ENCODE measurements around the gene AFG3L2. TPM values are rescaled to one million over a fixed set of nuclear protein-coding genes. Genes with fewer than 3 reads are reported as not detected.

Gene AFG3L2
- total and polyA plus RNA-seq, 10 donors: 16.0 to 42.4 (median 33.9) TPM

- DNase-seq: no peak
- Histone ChIP-seq H3K4me1 (peaks cover 12 to 60% (median 40%) of the 10 kb centered on the region in 6 donors), H3K36me3 (peaks cover 0 to 32% (median 3%) of the 10 kb centered on the region in 6 donors), H3K4me3 (no peak overlapping the region), H3K27me3 (replicated peaks in 1 of 7) (peaks cover 0 to 22% (median 6%) of the 10 kb centered on the region in 7 donors), H3K27ac (no peak overlapping the region), H3K9me3 (peaks cover 4 to 20% (median 17%) of the 10 kb centered on the region in 8 donors)
- intact Hi-C loops (cut with DNase I; ENCODE audit: low total_unique reads): no loop called here
- TF ChIP-seq POLR2AphosphoS5 (IDR thresholded peaks at IDR 0.05): no peak
- no peak for TF ChIP-seq POLR2A (IDR thresholded peaks at IDR 0.05)
These were observed 64.1 kb downstream of the AFG3L2 start for GRCh38 chr18:12312976-12313375.

GRCh38 chr18:12310762-12311161, 66.3 kb downstream of the AFG3L2 start:
- intact Hi-C loops (cut with DNase I; ENCODE audit: low total_unique reads): no loop called here
- Histone ChIP-seq H3K4me1 (peaks cover 9 to 65% (median 40%) of the 10 kb centered on the region in 6 donors), H3K36me3 (peaks cover 0 to 32% (median 3%) of the 10 kb centered on the region in 6 donors), H3K27ac (no peak overlapping the region), H3K9me3 (peaks cover 4 to 20% (median 17%) of the 10 kb centered on the region in 8 donors), H3K27me3 (replicated peaks in 1 of 7) (peaks cover 0 to 45% (median 7%) of the 10 kb centered on the region in 7 donors), H3K4me3 (no peak overlapping the region)
- no peak for DNase-seq
- 90 to 96% (median 95%) methylated on average over 6 of the region's 6 CpGs for WGBS, 5 donors
- no peak for TF ChIP-seq POLR2A (IDR thresholded peaks at IDR 0.05)
- TF ChIP-seq, protein P1, sequence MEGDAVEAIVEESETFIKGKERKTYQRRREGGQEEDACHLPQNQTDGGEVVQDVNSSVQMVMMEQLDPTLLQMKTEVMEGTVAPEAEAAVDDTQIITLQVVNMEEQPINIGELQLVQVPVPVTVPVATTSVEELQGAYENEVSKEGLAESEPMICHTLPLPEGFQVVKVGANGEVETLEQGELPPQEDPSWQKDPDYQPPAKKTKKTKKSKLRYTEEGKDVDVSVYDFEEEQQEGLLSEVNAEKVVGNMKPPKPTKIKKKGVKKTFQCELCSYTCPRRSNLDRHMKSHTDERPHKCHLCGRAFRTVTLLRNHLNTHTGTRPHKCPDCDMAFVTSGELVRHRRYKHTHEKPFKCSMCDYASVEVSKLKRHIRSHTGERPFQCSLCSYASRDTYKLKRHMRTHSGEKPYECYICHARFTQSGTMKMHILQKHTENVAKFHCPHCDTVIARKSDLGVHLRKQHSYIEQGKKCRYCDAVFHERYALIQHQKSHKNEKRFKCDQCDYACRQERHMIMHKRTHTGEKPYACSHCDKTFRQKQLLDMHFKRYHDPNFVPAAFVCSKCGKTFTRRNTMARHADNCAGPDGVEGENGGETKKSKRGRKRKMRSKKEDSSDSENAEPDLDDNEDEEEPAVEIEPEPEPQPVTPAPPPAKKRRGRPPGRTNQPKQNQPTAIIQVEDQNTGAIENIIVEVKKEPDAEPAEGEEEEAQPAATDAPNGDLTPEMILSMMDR (IDR thresholded peaks at IDR 0.05 in 8 of 11, conservative IDR thresholded peaks at IDR 0.05 in 3 of 11): no peak
- TF ChIP-seq POLR2AphosphoS5 (IDR thresholded peaks at IDR 0.05): no peak

DNA sequence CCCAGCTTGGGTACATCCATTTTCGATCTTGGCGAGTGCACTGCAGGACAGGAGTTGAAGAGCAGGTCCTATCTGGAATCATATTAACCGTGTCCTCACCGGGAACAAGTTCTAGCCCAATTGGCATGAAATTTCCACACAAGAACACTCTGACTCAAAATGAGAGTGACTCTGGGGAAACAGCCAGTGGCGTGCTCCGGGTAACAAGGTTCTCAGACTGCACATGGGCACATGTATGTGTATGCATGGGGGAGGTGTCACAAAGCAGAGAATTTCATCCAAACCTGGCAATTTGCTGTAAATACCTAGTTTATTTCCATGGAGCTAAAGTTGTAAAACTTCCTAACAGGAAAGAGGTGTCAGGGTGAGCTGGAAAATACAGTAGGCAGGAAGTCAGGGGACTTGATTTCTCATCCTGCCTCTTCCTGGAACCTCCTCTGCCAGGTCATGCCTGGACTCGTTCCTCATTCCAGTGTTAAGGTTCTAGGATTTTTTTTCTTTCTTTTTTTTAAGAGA, 67.3 kb downstream of the AFG3L2 start:
- Histone ChIP-seq H3K27ac (peak overlapping the region in 3 of 8 donors; percentile 24 to 93 (median 89)), H3K4me3 (peak overlapping the region in 5 of 8 donors; percentile 58 to 83 (median 62)), H3K4me1 (peaks cover 3 to 54% (median 31%) of the 10 kb centered on the region in 6 donors), H3K9me3 (peaks cover 4 to 20% (median 17%) of the 10 kb centered on the region in 8 donors), H3K36me3 (peaks cover 0 to 32% (median 3%) of the 10 kb centered on the region in 6 donors), H3K27me3 (replicated peaks in 1 of 7) (peaks cover 0 to 55% (median 7%) of the 10 kb centered on the region in 7 donors)
- TF ChIP-seq POLR2A (IDR thresholded peaks at IDR 0.05) (no peak), POLR2AphosphoS5 (IDR thresholded peaks at IDR 0.05) (no peak)
- TF ChIP-seq, protein P1 (IDR thresholded peaks at IDR 0.05 in 8 of 11, conservative IDR thresholded peaks at IDR 0.05 in 3 of 11): no peak
- intact Hi-C loops (cut with DNase I; ENCODE audit: low total_unique reads): no loop called here
- DNase-seq: no peak
- WGBS, 5 donors: 40 to 68% (median 58%) methylated on average over 7 of the region's 7 CpGs

- H3K27me3 ChIP-seq (replicated peaks in 1 of 7): peaks cover 0 to 59% (median 7%) of the 10 kb centered on the region in 7 donors
- peaks cover 4 to 20% (median 17%) of the 10 kb centered on the region in 8 donors for H3K9me3 ChIP-seq
- H3K27ac ChIP-seq: peak overlapping the region; percentile 70 to 93 (median 88)
- peaks cover 0 to 27% (median 3%) of the 10 kb centered on the region in 6 donors for H3K36me3 ChIP-seq
- DNase-seq: peak; percentile 87
- TF ChIP-seq POLR2A (IDR thresholded peaks at IDR 0.05) (peak in 1 of 3 donors; percentile 9), POLR2AphosphoS5 (IDR thresholded peaks at IDR 0.05) (peak; percentile 76 to 87 (median 81))
- TF ChIP-seq, protein P1 (IDR thresholded peaks at IDR 0.05 in 8 of 11, conservative IDR thresholded peaks at IDR 0.05 in 3 of 11): no peak
- peak overlapping the region; percentile 37 to 83 (median 58) for H3K4me3 ChIP-seq
- peaks cover 3 to 48% (median 28%) of the 10 kb centered on the region in 6 donors for H3K4me1 ChIP-seq
- WGBS, 5 donors: 1 to 5% (median 1%) methylated on average over 31 to 81 of the region's 81 CpGs
- intact Hi-C loops (cut with DNase I; ENCODE audit: low total_unique reads): no loop called here
These were observed 68.5 kb downstream of the AFG3L2 start for GRCh38 chr18:12308386-12309100.

Measured in spleen (tissue), 11 donors.